GM21825 (cell line): ENCODE results near the gene PCAT7.
"Not testable (repeated sequence)": the region's sequence is repeated elsewhere in the genome, so short reads cannot be mapped to it uniquely, and the experiment has no call there.

Source experiments
- ATAC-seq: cut with Tn5 transposase; IDR thresholded peaks from one replicate; pipeline ENCODE4 v1.9.1; 2021; ENCODE audit warnings: mild to moderate bottlenecking, moderate library complexity; ENCODE audit not compliant: unreplicated experiment

PCAT7 gene

DNA sequence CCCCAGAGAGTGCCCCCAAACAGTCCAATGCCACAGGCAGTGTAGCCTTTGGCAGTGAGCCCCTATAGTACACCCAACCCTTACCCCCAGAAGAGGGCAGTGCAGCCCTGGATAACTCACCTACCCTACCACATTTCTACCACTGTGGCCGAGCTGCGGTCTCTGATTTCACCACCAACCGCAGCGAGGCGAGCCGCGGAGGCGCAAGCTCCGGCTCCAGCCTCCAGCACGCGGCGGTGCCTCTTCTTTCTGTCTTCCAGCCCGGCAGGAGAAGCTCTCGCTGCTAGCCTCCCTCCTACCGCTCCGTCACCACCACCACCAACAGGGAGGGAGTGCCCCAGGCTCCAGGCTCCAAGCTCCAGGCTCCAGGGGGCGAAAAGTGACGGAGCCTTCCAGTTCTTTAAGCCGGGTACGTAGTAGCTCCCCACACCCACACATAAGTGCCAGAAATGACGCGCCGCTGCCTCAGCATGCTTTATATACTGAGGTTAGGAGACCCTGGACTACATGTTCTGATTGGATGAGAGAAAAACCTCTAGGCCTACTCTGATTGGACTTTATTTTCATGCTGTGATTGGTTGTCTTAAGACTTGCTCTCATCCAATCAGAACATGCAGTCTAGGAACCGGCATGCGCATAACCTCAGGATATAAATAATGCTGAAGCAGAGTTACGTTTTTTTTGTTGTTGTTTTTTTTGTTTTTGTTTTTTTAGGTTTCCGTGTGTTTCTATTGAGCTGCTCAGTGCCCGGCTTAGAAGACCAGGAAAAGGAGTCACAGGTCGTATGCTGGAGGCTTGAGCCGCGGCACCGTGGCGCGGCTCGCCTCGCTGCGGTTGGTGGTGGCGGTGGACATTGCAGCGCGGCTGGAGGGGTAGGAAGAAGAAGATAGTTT lies at the start of gene PCAT7:
TSS of gene PCAT7 (plus strand) at position 645 of the 893 bp plus-strand sequence.
- ATAC-seq, result no peak

DNA sequence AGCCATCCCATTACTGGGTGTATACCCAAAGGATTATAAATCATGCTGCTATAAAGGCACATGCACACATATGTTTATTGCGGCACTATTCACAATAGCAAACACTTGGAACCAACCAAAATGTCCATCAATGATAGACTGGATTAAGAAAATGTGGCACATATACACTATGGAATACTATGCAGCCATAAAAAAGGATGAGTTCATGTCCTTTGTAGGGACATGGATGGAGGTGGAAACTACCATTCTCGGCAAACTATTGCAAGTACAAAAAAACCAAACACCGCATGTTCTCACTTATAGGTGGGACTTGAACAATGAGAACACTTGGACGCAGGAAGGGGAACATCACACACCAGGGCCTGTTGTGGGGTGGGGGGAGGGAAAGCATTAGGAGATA lies 48.5 kb upstream of the PCAT7 start:
- not testable (repeated sequence) for ATAC-seq

DNA sequence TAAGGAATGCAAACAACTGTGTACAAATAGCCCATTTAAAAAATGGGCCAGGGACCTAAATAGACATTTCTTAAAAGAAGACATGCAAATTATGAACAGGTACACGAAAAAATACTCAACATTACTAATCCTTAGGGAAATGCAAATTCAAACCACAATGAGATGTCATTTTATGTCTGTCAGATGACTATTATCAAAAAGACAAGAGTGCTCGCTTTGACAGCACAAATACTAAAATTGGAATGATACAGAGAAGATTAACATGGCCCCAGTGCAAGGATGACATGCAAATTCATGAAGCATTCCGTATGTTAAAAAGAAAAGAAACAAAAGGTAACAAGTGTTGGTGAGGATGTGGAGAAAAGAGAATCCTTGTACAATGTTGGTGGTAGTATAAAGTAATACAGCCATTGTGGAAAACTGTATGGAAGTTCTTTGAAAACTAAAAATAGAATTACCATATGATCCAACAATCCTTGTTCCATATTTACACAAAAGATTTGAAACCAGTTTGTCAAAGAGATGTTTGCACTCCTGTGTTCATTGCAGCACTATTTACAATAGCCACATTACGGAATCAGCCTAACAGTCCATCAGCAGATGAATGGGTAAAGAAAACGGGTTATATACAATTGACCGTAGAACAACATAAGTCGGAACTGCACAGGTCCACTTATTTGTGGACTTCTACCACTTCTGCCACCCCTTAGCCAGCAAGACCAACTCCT lies 47.2 kb upstream of the PCAT7 start:
- ATAC-seq, result no peak

DNA sequence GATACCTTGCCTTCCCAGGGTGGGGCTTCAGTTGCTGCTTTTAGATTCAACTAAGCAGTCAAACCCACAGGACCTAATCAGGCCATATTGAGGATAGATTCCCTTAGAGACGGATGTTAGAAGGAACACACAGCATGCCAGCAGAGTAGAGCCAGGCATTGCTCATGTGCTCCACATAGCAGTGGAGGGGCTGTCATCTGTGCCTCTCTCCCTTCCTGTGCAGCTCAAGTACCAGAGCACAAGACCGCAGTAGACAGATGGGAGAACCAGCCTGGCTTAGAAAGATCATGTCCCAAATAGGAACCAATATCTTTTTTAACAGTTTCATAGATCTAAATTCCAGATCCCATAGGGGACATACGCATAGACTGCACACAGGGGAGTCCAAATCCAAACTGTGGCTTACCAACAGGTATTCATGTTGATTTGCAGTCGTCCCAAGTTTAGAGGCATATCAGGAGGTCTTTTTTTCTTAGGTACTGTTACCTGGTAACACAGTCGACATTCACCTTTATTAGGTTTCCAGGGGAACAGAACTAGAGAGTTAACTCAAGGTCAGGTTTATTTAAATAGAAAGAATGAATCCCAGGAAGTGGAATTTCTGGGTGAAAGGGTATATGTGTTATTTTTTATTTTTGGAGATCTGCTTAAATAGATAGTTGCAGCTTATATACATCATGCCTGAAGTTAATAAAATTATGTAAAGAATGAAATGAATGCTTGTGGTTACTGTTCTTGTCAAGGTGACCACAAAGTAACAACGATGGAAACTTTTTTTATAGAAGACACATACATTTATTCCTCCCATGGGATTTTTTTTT lies 43.5 kb upstream of the PCAT7 start:
- no peak for ATAC-seq

DNA sequence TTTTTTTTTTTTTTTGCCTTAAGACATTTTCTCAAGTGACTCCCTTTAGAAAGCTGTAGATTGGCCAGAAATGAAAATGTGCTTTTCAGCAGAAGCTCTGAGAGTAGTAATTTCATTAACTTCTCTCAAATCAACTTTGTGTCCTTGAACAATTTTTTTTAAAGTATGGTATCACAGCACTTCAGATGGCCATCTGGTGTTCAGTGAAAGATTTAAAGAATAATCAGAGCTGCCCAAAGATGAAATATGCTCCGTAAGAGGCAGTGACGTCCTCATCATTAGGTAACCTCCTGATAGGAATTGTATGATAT lies 43.0 kb upstream of the PCAT7 start:
- ATAC-seq, result no peak

DNA sequence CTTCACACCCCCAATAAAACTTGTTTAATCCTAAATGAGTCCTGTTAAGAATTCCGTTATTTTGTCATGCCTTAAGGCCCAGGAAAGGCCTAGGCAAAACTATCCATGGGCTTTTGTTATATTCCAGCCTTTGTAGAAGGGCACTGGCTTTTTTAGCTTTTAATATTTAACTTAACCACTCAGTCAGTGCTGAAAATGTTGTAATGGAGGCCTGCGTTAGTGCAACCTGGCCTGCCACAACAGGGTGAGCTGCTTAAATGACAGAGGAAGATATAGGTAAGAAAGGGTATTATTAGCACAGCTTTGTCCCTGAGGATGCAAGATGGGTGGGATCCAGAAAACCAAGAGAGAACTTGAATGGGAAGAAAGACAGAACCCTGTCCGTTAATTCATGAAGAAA lies 40.2 kb upstream of the PCAT7 start:
- ATAC-seq, result no peak

DNA sequence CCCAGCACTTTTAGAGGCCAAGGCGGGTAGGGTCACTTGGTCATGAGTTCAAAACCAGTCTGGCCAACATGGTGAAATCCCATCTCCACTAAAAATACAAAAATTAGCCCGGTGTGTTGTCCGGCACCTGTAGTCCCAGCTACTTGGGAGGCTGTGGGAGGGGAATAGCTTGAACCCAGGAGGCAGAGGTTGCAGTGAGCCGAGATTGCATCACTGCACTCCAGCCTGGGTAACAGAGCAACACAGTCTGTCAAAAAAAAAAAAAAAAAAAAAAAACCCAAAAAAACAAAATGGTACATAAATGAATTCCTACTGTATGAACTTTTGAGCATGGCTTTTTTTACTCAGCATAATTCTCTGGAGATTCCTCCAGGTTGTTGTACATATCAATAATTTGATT lies 37.6 kb upstream of the PCAT7 start:
- no peak for ATAC-seq

DNA sequence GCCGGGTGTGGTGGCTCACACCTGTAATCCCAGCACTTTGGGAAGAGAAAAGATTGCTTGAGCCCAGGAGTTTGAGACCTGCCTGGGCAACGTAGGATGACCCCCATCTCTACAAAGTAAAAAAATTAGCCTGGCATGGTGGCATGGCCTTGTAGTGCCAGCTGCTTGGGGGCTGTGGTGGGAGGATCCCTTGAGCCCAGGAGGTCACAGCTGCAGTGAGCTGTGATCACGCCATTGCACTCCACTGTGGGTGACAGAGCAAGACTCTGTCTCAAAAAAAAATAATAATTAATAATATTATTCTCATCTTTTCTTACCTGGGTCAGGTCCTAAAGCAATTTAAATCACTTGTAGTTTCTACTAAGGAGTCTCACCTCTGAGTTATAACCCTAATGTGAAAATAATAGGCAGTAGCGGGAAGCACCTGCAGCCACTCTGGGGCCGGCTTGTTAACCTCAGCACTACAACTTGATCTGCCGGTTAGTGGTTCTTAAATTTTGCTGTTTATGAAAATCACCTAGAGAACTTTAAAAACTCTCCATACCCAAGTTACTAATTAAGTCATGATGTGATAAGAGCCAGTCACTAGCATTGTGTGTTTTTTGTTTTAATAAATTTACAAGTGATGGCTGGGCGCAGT lies 29.4 kb upstream of the PCAT7 start:
- no peak for ATAC-seq

DNA sequence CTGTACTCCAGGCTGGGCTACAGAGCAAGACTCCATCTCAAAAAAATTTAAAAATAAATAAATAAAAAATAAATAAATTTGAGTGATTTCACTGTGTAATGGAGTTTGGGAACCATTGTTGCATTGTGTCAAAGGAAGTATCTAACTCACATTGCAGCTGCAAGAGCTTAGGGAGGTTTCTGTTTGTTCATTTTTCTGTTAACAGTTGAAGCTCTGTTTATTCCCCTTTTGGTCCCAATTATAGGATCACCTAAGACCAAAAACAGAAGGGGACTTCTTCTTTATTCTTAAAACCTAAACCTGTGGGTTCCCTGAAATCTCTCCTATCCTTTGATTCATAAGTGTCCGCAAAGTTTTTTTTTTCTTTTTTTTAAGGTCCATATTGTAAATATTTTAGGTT lies 28.6 kb upstream of the PCAT7 start:
- no peak for ATAC-seq

DNA sequence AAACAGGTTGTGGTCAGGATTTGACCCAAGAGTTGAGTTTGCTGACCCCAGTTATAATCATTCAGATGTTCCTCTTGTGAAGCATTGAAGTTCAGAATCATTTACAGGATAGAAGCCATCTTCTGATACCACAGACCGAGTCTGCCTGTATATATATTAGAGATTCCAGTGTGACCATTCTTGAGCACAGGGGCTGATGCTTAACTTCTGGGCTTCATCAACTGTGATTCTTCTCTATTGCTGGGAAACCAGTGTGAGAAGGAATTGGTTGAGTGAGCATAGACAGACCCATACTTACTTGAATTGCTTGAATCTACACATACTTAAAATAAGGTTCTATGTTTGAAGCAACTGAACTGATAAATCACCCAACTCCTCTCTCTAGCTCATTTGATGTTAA lies 27.9 kb upstream of the PCAT7 start:
- no peak for ATAC-seq

DNA sequence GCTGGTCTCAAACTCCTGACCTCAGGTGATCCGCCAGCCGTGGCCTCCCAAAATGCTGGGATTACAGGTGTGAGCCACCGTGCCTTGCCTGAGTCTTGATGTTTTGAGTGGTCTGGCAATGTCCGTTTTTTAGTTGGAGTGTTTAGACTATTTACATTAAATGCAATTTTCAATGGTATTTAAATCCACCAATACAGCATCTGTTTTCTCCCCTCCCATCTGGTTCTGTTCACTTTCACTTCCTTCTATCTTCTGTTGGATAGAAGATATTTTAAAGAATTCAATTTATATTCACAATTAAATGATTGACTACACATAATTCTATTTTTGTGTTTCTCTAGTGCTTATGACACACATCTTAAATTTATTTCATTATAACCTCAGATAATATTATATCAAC lies 26.0 kb upstream of the PCAT7 start:
- no peak for ATAC-seq

DNA sequence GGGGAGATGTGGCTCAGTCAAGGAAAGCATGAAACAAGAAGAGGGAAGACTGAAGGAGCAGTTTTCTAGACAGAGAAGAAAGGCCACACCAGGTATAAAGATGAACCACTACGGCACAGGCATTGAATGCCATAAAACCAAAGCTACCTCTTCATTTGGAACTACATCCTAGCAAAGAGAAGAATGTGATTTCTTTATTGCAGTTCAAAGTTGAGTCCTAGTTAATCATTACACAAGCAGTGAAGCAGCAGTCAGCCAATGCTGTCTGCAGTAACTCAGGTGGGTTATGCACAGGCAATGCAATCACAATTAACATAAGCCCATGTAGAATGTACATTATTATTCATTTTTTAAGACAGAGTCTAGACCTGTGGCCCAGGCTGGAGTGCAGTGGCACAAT lies 21.7 kb upstream of the PCAT7 start:
- no peak for ATAC-seq

DNA sequence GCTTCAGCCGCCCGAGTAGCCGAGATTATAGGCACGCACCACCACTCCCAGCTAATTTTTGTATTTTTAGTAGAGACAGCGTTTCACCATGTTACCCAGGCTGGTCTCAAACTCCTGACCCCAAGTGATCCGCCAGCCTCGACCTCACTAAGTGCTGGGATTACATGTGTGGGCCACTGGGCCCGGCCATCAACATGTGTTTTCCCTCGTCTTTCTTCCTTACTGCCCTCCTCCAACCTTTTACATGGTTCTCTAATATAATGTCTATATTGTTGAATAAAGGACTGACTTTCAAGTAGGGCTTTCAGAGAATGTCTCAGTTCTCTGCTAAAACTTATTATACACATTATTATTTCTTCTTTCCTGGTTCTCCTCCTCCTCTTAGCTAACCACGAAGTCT lies 21.3 kb upstream of the PCAT7 start:
- no peak for ATAC-seq

DNA sequence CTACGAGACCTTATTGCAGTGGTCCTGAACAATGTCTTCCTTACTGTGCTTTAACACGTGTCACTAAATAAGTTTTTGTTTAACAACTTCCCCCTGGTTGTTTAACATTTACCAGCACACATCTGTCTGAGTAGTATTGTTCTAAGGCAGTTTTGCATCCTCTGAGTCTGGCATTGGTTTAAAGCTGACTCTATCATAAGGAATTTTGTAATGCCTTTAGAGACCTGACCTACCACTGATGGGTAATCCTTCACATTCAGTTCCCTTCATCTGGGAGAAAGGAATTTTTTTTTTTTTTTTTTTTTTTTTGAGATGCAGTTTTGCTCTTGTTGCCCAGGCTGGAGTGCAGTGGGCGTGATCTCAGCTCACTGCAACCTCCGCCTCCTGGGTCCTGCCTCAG lies 20.0 kb upstream of the PCAT7 start:
- ATAC-seq, result no peak

DNA sequence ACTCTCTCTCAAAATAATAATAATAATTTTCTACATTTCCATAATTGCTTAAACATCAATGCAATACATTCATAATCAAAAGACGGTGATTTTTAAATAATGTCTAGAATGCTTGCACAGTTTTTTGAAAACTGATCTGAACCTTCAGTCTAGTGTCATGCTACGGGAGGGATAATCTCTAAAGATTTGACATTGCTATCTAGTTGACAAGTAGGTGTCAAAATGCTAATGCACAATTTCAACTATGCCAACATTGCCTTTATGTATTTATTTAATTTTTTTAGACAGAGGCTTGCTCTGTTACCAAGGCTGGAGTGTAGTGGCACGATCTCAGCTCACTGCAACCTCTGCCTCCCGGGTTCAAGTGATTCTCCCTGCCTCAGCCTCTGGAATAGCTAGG lies 16.0 kb upstream of the PCAT7 start:
- no peak for ATAC-seq

DNA sequence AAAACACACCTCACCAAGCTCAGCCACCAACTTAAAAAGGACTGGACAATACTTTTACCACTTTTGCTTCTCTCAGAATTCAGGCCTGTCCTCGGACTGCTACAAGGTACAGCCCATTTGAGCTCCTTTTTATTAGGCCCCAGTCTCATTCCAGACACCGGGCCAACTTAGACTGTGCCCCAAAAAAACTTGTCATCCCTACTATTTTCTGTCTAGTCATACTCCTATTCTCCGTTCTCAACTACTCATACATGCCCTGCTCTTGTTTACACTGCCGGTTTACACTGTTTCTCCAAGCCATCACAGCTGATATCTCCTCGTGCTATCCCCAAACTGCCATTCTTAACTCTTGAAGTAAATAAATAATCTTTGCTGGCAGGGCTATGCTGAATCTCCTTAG lies 10.5 kb upstream of the PCAT7 start:
- not testable (repeated sequence) for ATAC-seq

DNA sequence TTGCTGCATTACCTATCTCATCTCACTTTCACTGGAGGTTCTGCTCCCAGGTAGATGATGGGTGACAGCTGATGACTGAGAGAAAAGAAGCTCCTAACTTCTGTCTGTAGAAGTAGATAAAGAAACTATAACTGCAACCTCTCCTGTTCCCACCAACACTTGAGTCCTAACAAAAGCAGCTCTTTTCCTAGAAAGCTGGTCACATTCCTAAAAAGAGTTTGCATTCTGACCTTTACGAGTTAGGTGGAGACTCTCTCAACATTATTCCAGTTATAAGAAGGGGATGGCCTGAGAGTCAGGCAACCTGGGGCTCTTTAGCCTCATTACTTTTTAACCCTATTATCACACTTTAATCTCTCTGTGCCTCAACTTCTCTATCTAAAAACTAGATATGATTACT lies 8.9 kb upstream of the PCAT7 start:
- no peak for ATAC-seq

DNA sequence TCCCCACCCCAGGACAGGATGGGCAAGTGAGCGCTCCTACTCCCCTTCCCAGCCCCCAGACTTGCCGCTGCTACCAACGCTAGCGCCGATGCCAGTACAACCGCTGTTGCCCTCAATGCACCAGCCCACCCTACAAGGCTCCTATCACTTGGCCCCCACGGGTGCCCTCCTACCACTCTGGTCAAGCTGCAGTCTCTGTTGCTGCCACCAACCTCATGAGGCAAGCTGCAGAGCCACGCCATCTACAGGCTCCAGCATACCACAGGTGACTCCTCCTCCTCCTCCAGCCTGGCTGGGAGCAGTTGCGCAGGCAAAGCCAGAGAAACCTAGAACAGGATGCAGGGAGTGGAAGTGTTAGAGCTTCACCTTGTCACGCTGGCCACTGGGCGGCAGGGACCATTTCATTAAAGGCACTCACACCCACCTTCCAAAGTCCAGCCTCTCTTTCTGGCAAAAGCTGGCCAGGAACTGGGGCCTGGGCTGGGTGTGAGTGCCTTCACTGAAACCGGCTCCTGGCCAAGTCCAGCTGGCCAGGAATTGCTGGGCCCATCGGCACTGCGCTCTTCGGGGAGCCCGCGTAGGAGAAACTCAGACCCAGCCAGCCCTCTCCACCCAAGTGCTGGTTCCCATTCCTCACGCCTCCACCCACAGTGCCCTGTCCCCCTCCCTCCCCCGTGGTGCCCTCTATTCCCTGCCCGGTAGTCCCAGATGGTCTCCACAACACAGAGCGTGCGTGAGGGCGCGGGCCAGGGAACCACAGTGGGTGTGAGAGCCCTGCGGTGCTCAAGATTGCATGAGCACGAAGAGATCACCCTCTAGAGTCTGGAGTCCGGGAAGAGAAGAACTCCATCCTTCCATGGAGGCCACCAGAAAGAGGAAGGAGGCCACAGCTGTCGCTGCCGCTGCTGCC lies 1.6 kb upstream of the PCAT7 start:
- no peak for ATAC-seq

DNA sequence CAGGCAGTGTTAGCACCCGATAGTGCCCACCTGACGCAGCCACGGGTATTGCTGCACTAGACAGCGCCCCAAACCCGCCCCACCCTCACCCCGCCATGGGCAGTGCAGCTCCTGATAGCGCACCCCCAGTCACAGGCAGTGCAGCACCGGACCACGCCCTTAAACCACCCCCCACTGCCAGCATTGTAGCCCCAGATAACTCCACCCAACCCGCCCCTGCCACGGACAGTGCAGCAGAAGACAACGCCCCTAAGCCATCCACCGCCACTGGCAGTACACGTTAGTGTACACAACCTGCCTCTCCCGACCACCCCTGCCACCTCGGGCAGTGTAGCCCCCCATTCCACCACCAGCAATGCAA lies 825 bp upstream of the PCAT7 start:
- ATAC-seq, result no peak

DNA sequence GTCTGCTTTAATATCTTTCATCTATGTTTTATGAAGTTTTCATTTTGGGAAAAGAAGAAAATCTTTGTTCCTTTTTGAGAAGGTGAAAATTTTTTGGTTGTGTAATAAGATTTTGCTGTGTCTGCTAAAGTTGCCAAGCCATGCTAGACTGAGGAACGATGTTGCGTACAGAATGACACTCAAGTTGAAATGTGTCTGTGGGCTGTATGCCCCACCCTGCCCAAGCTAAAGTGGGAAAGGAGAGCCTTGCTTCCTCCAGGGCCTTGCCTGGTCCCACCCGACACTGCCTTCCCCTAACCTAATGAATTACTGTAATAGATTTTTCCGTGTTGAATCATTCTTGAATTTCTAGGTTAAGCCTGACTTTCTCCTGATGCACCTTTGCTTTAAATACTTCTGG lies 2.5 kb downstream of the PCAT7 start:
- no peak for ATAC-seq
